Lower leg skin (tissue), 3 donors: ENCODE measurements around the gene SVIL.

Experiments used
- CTCF ChIP-seq, 3 donors: fragments of 450-650 bp; IDR thresholded peaks; one replicate each; pipeline ENCODE4 v1.5.1; 2016; ENCODE audit warnings: antibody characterized with exemption in 3 of 3, mild to moderate bottlenecking in 3 of 3, moderate library complexity in 2 of 3
- POLR2A ChIP-seq, 2 donors: fragments of 450-650 bp; IDR thresholded peaks; one replicate each; pipeline ENCODE4 v1.6.1; 2016 to 2017; ENCODE audit warnings: antibody characterized with exemption in 2 of 2, mild to moderate bottlenecking in 1 of 2, moderate library complexity in 1 of 2

- TF ChIP-seq CTCF (IDR thresholded peaks at IDR 0.05) (no peak), POLR2A (IDR thresholded peaks at IDR 0.05) (no peak)
Measured at GRCh38 chr10:29671968-29672367, 37.2 kb upstream of the SVIL start.
